Loucy (cell line): ENCODE results near the gene RBFA.
"Not testable (repeated sequence)": the region's sequence is repeated elsewhere in the genome, so short reads cannot be mapped to it uniquely, and the experiment has no call there.

Experiments used
- H2AFZ ChIP-seq: fragments of 200-600 bp; sonication (generic); 2 replicates; pipeline ENCODE4 v1.6.0; 2016; ENCODE audit warnings: antibody characterized with exemption, mild to moderate bottlenecking, low read length, moderate library complexity
- H3F3A ChIP-seq: fragments of 200-600 bp; 2 replicates; pipeline ENCODE4 v1.6.0; 2016; ENCODE audit warnings: antibody characterized with exemption, low read depth, mild to moderate bottlenecking
- H3K27me3 ChIP-seq: fragments of 200-600 bp; sonication (generic); 2 replicates; pipeline ENCODE4 v1.6.1; 2014; ENCODE audit warnings: low read length, mild to moderate bottlenecking; ENCODE audit not compliant: insufficient read depth, poor library complexity, severe bottlenecking
- H3K36me3 ChIP-seq: fragments of 200-600 bp; sonication (generic); 2 replicates; pipeline ENCODE4 v1.6.1; 2016; ENCODE audit warnings: low read length; ENCODE audit not compliant: insufficient read depth
- H3K4me1 ChIP-seq: fragments of 200-600 bp; sonication (generic); 2 replicates; pipeline ENCODE4 v1.5.1; 2014; ENCODE audit warnings: low read length, mild to moderate bottlenecking; ENCODE audit not compliant: insufficient read depth, poor library complexity, severe bottlenecking
- H3K4me2 ChIP-seq: fragments of 200-600 bp; sonication (generic); 2 replicates; pipeline ENCODE4 v1.6.0; 2014; ENCODE audit warnings: antibody characterized with exemption, low read length, low read depth, mild to moderate bottlenecking; ENCODE audit not compliant: poor library complexity, severe bottlenecking
- H3K4me3 ChIP-seq: fragments of 200-600 bp; sonication (generic); 2 replicates; pipeline ENCODE4 v1.5.1; 2014; ENCODE audit warnings: low read length, mild to moderate bottlenecking, mixed read lengths; ENCODE audit not compliant: poor library complexity, severe bottlenecking
- H3K79me2 ChIP-seq: fragments of 200-600 bp; sonication (generic); 2 replicates; pipeline ENCODE4 v1.6.1; 2014; ENCODE audit warnings: low read length; ENCODE audit not compliant: insufficient read depth
- H3K9ac ChIP-seq: fragments of 200-600 bp; sonication (generic); 2 replicates; pipeline ENCODE4 v1.6.0; 2014; ENCODE audit warnings: mild to moderate bottlenecking, low read depth, low read length, moderate library complexity; ENCODE audit not compliant: poor library complexity, severe bottlenecking
- H3K9me2 ChIP-seq: fragments of 200-600 bp; sonication (generic); replicated peaks from 2 replicates; pipeline ENCODE4 v1.6.1; 2016; ENCODE audit warnings: low read depth, low read length, mixed read lengths
- H3K9me3 ChIP-seq: fragments of 200-600 bp; sonication (generic); 2 replicates; pipeline ENCODE4 v1.6.1; 2014; ENCODE audit warnings: mild to moderate bottlenecking, antibody characterized with exemption, low read length, low read depth; ENCODE audit not compliant: insufficient read depth
- H4K20me1 ChIP-seq: fragments of 200-600 bp; sonication (generic); 2 replicates; pipeline ENCODE4 v1.6.0; 2014; ENCODE audit warnings: antibody characterized with exemption, low read length, mild to moderate bottlenecking; ENCODE audit not compliant: insufficient read depth, poor library complexity, severe bottlenecking
- CTCF ChIP-seq: fragments of 200-600 bp; sonication (generic); conservative IDR thresholded peaks from 2 replicates; pipeline ENCODE4 v1.5.1; 2014; ENCODE audit warnings: mild to moderate bottlenecking, antibody characterized with exemption, low read length
- EZH2phosphoT487 ChIP-seq: fragments of 200-600 bp; IDR thresholded peaks from 2 replicates; pipeline ENCODE4 v1.6.1; 2018; ENCODE audit warnings: antibody characterized with exemption, mild to moderate bottlenecking, moderate library complexity, borderline replicate concordance

The RBFA gene

GRCh38 chr18:80009661-80010550 is 24.3 kb upstream of the RBFA start:
- Histone ChIP-seq H3K4me2 (no peak overlapping the region), H3K4me3 (no peak overlapping the region), H3K27me3 (no peaks in the 10 kb centered on the region), H3F3A (no peaks in the 10 kb centered on the region), H3K4me1 (no peaks in the 10 kb centered on the region), H3K9me2 (no peaks in the 10 kb centered on the region), H3K79me2 (no peaks in the 10 kb centered on the region), H3K9ac (no peak overlapping the region), H3K36me3 (no peaks in the 10 kb centered on the region), H2AFZ (no peak overlapping the region), H3K9me3 (peaks cover 31% of the 10 kb centered on the region; the same call in 1 of the 2 replicates), H4K20me1 (no peaks in the 10 kb centered on the region)
- TF ChIP-seq CTCF (no peak), EZH2phosphoT487 (no peak)

DNA sequence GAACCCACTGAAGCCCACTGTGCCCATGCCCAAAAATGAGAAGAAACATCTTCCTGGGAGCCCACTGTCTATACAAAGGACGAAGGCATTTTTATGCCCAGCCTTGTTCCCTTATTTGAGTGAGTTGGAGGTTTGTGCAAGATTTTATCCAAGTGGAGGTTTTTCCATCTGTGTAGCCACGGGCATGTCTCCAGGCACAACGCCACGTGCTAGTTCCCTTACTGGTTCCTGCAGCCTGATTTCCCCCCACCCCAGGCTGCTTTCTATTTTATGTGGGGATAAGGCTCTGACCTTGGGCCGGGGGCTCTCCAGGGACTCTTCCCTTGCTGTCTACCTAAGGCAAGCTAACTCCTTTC is 23.7 kb upstream of the RBFA start:
- Histone ChIP-seq H3K4me3 (no peak overlapping the region), H3F3A (no peaks in the 10 kb centered on the region), H4K20me1 (no peaks in the 10 kb centered on the region), H3K36me3 (no peaks in the 10 kb centered on the region), H2AFZ (no peak overlapping the region), H3K4me2 (no peak overlapping the region), H3K4me1 (no peaks in the 10 kb centered on the region), H3K9me2 (no peaks in the 10 kb centered on the region), H3K27me3 (no peaks in the 10 kb centered on the region), H3K9me3 (peaks cover 31% of the 10 kb centered on the region; the same call in 1 of the 2 replicates), H3K9ac (no peak overlapping the region), H3K79me2 (no peaks in the 10 kb centered on the region)
- no peak for TF ChIP-seq CTCF
- no peak for TF ChIP-seq EZH2phosphoT487

DNA sequence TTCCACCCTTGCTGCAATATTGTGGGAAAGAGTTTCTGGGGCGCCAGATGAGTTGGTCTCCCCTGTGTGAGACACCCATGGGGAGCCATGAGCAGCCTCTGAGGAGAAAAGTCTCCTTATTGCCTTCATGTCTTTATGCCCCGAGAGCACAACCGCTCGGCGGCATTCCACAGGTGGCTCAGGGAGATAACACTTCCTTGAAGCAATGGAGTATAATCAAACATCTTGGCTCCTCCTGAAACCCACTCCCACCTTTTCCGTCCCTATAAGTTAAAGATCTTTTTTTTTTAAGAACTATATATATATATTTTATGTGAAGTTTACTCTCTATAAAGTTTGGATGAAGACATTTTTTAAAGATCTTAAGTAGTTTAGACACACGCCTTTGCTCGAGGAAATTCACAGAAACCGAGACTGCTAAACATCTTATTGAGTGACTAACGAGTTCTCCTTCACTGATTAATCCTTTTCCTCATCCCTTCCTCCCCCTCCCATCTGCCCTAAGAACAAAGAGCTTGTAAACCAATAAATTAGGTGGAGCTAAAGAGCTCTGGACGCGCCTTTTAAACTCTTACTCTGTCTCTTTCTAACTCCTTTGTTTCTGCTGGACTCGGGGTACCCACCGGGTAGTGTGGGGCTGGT is 22.6 kb upstream of the RBFA start:
- not testable (repeated sequence) for H3K36me3 ChIP-seq, H3K4me3 ChIP-seq, H3K4me2 ChIP-seq, H3K79me2 ChIP-seq, H2AFZ ChIP-seq, H3F3A ChIP-seq, H3K9ac ChIP-seq, H3K9me2 ChIP-seq, H3K4me1 ChIP-seq, H4K20me1 ChIP-seq, H3K27me3 ChIP-seq
- peaks cover 27% of the 10 kb centered on the region; the same call in 1 of the 2 replicates for H3K9me3 ChIP-seq
